DMS114 treated with DMSO at 0.1 percent for 48 hours (cell line): Measurements from ENCODE around the gene TSPOAP1.

Source experiments
- DNase-seq: peaks from one replicate; lab custom pipeline; 2025; ENCODE audit not compliant: unreplicated experiment; lab: John Stamatoyannopoulos, UW

TSPOAP1 gene

GRCh38 chr17:58340405-58340876 lies 11.8 kb upstream of the TSPOAP1 start:
- DNase-seq, result no peak

- no peak for DNase-seq
Measured at GRCh38 chr17:58339755-58340404, 11.3 kb upstream of the TSPOAP1 start.

- no peak for DNase-seq
Measured at GRCh38 chr17:58338841-58339754, 10.5 kb upstream of the TSPOAP1 start.

- no peak for DNase-seq
Measured at GRCh38 chr17:58338454-58338840, 9.9 kb upstream of the TSPOAP1 start.

GRCh38 chr17:58337600-58338453 lies 9.2 kb upstream of the TSPOAP1 start:
- no peak for DNase-seq

GRCh38 chr17:58337210-58337599 lies 8.6 kb upstream of the TSPOAP1 start:
- DNase-seq, result no peak

- no peak for DNase-seq
Measured at GRCh38 chr17:58336456-58337209, 8.0 kb upstream of the TSPOAP1 start.

- no peak for DNase-seq
Measured at GRCh38 chr17:58335779-58336455, 7.3 kb upstream of the TSPOAP1 start.

GRCh38 chr17:58335061-58335731 lies 6.6 kb upstream of the TSPOAP1 start:
- no peak for DNase-seq

- no peak for DNase-seq
Measured at GRCh38 chr17:58334661-58335060, 6.1 kb upstream of the TSPOAP1 start.

- DNase-seq, result no peak
Measured at GRCh38 chr17:58334256-58334655, 5.7 kb upstream of the TSPOAP1 start.

GRCh38 chr17:58333736-58334207 lies 5.2 kb upstream of the TSPOAP1 start:
- DNase-seq, result no peak

- no peak for DNase-seq
Measured at GRCh38 chr17:58332778-58333735, 4.5 kb upstream of the TSPOAP1 start.

- DNase-seq, result no peak
Measured at GRCh38 chr17:58331815-58332777, 3.5 kb upstream of the TSPOAP1 start.

GRCh38 chr17:58330997-58331814 lies 2.6 kb upstream of the TSPOAP1 start:
- no peak for DNase-seq

- DNase-seq, result no peak
Measured at GRCh38 chr17:58330538-58330996, 2.0 kb upstream of the TSPOAP1 start.
